HG02588 (cell line): ENCODE data around the gene GABRA5.
"Not testable (repeated sequence)": the region's sequence is repeated elsewhere in the genome, so short reads cannot be mapped to it uniquely, and the experiment has no call there.

Experiments used
- ATAC-seq: cut with Tn5 transposase; IDR thresholded peaks from one replicate; pipeline ENCODE4 v1.9.1; 2021; ENCODE audit warnings: mild to moderate bottlenecking, moderate library complexity; ENCODE audit not compliant: unreplicated experiment

The GABRA5 gene

DNA sequence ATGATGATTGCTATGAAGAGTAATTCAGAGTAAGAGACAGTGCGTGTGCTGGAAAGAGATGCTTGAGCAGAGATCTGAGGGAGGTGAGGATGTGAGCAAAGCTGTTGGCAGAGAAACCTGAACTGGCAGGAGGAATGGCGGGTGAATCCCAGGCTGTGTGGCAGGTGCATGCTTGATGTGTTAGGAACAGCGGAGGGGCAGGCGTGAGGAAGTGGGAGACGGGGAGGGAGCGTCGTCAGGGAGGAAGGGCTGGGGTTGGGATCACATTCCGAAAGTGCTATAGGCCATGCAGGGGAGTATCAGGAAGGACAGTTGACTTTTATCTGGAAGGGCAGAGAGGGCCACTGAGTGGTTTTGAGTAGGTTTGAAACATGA, 8.6 kb downstream of the GABRA5 start:
- ATAC-seq: no peak

DNA sequence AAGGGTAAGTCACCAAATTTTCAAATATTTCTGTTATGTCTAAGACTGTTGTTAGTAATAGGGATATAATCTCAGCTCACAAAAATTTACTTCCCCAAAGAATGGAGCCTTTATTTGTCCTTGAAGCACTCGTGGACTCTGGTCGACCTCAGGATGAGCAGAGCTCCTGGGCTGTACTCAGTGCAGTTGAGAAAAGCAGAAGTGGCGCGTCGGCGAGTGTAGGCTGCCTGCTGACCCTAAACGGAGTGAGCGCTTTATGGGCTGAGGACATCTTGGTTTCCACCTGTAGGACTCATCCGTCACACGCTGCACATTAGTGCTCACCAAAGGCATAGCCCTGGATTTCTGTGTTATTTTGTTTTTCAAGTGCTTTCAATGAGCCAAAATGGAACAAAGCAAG, 11.0 kb downstream of the GABRA5 start:
- no peak for ATAC-seq

DNA sequence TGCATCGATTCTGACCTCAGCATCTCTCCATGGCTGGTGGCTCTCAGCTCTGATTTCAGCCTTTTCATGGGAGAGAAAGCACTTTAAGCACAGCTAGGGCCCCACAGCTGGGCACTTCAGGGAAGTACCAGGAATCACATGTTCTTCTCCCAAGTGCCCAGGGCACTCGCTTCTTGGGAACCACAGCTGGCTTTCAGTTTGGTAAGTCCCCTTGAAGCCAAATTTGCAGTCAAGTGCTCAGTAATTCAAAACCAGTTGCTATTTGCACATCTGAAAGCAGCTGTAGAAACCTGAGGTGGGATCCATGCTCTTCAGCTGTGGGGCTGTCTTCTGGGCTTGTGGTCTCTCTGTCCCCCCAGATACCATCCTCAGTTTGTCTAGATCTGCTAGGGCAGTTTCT, 12.8 kb downstream of the GABRA5 start:
- ATAC-seq: no peak

DNA sequence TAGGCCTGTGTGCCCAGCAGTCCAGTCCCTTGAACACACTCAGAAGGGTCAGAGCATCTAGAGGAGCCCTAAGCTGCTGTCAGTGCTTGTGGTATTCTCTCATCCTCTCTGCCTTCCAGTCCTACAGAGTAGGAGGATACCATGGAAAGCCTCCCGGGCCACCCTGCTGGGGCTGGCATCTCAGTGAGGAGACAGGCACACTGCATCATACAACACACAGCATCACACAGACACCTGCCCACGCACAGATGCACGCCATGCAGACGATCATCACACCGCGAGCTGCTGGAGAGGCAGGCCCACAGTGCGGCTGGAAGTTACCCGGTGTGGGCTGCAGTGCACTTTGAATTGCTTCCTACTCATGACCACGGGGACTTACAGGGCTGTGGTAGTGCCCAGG, 15.2 kb downstream of the GABRA5 start:
- no peak for ATAC-seq

DNA sequence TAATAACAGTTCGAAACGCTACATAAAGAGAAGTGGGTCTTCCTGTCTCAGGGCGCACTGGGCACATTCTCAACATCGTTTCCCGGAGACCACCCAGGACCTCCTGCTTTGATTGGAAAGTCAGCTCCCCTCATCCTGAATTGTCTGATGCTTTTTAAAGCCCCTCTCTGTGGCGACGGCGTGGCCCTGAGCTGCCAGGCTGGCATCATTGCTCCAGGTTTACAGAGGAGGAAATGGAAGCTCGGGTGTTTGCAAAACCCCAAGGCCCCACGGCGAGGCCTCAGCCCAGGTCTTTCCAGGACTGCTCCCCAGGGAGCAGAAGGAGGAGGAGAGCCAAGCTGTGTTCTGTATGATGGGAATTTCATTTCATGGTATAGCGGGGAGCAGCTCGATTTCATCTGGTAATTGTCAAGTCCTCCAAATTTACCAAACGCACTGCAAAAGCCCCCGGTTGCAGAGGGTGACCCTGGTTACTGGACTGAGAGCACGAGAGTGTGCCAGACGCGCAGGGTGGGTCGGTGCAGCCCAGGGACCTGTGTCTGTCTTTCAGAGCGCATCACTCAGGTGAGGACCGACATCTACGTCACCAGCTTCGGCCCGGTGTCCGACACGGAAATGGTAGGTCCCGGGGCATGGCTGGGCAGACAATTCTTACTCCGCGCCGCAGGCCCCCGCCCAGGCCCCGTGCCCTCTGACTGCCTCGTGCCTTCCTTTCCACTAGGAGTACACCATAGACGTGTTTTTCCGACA, 15.9 kb downstream of the GABRA5 start:
- no peak for ATAC-seq

DNA sequence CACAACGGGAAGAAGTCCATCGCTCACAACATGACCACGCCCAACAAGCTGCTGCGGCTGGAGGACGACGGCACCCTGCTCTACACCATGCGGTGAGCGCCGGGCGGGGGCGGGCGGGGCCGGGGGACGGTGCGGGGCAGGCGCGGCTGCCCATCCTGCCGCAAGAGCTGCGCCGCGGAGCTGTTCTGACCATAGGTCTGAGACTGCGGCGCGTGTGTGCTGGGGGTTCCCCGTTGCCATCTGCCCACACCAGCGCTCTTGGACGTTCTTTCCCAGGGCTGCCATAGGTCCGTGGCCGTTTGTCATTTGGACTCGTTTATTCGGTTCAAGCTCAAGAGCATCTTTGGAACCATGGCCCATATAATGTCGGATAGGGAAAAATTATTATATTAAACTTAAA, 16.6 kb downstream of the GABRA5 start:
- ATAC-seq: no peak

DNA sequence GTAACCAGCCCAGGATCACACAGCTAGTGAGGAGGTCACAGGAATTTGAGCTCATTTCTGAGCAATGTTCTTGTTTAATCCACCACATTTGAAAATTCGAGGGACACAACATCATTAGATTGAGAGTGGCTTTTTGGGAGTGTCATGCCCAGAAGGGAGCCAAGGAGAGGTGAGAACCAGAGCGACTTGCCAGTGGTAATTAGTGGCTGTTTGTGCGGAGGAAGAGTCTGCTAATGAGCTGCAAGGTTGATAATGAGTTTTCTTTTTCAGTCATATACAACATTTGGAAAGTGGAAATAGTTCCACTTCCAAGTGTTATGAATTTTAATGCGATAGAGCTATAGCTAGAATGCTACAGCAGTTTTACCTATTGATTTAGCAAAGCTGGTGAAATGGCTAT, 19.7 kb downstream of the GABRA5 start:
- ATAC-seq: no peak

DNA sequence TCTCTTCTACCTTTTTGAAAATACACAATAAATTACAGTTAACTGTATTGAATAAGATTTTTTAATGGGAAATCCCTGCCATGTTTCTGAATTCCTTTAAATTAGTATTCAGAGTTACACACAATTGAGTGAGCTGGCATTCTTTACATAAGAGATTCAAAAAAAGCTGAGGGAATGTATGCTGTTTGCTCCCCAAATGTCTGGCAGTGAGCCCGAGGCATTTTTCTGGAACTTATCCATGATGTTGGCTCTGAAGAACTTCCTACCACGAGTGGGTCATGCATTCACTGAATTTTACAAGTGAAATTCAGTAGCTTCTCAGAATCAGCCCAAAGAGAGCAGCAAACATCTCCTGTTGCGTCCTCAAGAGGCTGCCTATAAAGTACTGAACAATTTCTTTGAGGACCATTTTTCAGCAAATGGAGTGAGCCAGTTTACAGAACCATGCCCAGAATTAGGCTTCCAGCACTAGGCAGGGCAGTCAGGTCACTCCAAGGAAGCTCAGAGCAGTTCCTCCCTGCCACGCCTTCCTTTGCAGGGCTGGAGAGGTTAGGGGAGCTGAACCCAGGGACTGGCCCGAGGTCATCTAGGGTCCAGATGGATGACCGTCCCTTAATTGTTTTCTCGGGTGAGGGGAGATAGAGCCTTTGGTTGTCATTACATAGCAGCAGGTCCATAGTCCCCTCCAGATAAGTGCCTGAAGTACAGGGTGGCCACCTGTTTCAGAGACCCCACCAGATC, 21.2 kb downstream of the GABRA5 start:
- no peak for ATAC-seq

DNA sequence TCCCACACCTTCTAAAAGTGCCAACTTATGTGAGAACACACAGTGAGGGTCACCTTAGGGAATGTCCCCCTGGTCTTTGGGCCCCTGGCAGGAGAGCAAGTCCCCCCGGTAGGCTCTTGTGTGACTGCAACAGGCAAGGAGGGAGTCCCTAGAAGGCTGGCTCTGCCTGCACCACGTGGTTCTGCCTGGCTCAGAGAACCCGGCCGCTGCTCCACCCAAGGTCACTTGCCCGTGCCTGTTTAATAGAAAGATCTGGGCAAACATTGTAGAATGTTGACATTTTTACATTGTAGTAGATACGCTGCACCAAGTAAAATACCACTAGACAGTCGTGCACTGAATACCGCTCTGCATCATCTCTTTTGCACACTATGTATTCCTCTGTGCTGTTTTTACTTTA, 21.9 kb downstream of the GABRA5 start:
- no peak for ATAC-seq

DNA sequence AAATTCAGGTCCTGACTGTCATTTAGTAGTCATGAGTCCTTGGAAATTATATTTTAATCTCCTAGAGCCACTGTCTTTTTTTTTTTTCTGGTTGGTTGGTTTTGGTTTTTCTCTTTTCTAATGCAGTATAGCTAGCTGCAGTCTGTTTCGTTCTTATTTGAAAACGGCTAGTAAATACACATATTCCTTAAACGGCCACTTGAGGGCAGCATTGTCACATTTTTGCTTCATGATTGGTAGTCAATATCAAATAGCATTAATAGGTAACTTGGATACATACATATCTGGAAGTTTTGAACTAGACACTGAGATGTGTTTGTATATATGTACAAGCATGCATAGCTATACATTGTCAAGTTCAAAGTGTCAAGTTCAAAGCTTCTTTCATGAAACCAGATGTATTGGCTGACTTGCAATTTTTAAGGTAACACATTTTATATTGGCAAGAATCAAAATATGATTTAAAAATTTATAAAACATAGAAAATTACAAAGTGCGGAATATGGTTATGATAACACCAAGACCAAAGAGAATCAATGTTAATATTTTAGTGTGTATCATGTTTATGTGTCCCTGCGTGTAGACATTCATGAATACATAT, 22.5 kb downstream of the GABRA5 start:
- no peak for ATAC-seq

DNA sequence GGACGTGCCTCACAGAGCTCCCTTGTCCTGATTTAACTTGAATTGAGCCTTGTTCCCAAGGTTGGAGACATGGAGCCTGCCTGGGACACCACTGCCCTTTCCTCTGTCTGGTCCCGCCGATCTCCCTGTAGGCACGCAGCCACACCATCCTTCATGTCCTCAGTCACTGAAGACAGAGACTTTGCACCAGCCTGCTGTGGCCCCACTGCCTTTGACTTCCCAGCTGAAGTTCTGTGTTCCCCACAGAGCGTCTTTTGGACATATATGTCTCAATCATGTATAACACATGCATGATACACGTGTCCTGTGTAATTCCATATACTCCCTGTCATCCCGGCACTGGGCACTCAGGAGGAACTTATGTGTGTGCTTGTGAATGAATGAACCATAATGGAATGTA, 23.6 kb downstream of the GABRA5 start:
- ATAC-seq: no peak

DNA sequence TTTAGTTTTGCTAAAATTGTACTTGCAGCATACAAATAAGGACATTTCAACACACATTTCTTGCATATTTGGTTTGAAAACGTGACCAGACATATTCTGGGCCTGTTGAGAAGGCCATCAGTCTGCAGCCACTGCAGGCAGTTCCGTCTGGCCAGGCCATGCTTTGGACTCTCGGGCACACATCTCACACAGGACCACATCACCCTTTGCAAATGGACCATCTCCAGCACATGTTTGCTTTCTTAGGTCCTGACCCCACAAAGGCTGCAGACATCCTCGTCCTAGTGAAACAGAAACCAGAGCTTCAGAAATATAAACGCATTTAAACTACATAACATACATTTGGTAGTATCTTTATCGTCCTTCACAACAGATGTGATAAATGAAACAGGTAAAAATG, 24.1 kb downstream of the GABRA5 start:
- ATAC-seq: no peak

DNA sequence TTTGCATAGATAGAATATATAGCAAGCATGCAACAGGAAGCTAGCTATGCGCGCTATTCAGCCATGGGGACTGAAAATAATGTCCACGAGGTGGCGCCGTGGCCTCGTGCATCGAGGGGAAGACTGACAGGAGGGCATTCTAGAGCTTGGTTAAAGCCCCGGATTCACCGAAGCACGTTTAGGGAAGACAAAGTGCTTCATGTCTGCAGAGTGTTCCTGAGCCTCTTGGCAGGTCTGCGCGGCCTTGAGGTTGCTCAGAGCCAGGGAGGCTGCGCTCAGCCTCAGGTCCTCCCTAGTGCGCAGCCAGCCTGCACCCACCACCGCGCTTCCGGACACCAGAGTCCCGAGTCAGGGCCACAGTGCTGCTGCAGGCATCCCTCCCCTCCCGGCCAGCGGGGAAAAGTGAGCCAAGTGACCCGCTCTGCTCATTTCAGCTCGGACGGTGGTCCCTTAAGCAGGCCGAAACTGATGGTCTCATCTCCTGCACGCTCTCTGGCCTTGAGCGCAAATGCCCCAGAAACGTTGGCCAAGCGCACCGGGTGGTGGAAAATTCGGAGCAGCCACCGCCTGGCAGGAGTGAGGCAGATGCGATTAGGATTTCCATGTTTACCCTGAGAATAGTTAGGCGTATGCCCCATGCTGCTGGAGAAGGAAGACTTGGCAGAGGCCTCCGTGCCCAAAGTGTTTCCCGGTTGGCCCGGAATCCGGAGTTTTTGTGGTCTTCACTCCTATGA, 24.8 kb downstream of the GABRA5 start:
- ATAC-seq: no peak

DNA sequence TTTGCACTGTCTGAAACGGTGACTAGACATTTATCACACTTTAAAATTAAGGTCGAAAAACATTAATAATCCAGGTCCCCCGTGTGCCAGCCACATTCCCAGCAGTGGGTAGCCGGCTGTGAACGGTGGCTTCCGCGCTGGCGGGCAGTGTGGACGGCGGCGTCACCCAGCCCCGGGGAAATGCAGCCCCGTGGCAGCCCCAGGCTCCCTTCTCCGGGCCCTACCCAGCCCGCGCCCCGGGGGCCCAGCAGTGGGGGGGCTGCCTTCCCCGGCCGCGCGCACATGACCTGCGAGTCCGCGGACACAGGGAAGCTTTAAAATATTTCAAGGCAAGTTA, 25.3 kb downstream of the GABRA5 start:
- ATAC-seq: no peak

DNA sequence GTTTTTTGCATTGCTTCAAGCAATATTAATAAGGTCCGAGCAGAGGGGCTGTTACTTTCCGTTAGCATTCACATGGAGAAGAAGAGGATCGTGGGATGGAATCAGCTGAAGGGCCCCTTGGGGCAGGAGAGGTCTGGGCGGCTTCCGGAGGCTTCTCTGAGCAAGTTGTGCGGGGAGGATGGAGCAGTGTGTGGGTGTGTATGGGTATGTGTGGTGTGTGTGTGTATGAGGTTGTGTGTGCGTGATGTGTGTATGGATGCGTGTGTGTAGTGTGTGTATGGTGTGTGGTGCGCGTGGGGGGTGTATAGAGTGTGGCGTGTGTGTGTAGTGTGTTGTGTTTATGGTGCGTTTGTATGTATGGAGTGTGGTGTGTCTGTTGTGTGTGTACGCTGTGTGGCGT, 25.8 kb downstream of the GABRA5 start:
- ATAC-seq: no peak

DNA sequence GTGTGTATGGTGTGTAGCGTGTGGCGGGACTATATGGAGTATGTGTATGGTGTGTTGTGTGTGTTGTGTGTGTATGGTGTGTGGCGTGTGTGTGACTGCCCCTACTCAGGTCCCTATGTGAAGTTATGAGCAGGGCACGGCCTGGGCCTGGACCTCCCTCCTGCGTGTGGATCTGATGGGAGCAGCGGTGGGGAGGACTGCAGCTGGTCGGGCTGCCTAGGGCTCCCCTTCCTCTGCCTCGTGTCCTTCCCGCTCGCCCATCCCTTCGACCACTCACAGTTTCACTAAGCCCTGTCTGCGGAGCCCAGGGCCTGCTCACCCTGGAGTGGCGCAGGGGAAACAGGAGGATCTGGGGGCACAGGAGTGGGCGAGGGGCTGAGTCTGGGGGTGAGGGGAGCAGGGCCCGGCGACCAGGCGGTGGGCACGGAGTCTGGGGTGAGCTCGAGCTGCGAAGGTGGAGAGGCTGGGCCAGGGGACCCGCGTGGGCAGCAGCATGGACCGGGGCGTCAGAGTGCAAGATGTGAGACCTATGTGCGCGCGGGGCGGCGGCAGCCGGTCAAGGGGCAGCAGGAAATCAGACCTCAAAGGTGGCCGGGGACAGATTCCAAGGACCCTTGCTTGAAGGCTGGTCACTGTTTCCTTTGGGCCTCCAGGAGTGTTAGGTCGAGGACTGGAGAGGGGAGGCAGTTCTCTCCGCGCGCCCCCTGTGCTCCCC, 26.6 kb downstream of the GABRA5 start:
- ATAC-seq: no peak

DNA sequence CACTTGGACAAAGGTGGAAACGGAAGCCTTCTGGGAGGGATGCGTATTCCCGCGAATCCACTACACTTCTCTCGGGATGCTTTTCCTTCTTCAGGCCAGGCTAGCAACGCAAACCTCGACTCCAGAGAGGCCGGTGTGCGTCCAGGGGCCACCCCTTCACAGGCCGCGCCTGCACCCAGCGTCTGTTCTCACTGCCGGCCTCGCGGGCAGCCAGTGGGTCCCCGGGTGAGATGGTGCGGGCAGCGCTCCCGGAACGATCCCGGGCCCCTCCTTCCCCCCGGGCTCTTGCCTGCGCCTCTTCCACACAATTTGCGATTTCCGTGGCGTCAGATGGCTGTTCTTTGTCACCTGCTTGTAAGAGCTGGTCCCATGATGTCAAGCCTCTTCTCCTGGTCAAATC, 27.3 kb downstream of the GABRA5 start:
- no peak for ATAC-seq

DNA sequence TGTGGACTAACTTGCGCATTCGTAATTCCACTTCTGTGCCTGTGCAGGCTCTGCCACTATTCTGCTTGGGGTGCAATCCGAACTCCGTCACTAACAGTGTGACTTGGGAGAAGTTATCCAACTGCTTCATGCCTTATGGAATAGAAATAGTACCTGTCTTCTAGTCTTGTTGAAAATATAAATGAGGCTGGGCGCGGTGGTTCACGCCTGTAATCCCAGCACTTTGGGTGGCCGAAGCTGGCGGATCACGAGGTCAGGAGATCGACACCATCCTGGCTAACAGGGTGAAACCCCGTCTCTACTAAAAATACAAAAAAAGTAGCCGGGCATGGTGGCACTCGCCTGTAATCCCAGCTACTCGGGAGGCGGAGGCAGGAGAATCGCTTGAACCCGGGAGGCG, 28.5 kb downstream of the GABRA5 start:
- ATAC-seq: not testable (repeated sequence)

DNA sequence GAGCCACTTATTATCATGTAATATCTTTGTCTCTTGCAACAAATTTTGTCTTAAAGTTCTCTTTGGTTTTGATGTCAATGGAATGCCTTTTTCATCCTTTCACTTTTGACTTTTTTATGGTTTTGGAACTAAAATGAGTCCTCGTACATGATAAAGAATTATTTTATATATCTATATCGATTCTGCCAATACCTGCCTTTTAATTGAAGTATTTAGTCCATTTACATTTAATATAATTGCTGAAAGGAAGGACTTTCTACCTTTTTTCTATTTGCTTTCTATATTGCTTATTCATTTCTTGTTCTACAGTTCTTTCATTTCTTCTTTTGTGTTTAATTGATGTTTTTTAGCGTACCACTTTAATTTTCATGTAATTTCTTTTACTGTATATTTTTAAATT, 32.8 kb downstream of the GABRA5 start:
- ATAC-seq: no peak

DNA sequence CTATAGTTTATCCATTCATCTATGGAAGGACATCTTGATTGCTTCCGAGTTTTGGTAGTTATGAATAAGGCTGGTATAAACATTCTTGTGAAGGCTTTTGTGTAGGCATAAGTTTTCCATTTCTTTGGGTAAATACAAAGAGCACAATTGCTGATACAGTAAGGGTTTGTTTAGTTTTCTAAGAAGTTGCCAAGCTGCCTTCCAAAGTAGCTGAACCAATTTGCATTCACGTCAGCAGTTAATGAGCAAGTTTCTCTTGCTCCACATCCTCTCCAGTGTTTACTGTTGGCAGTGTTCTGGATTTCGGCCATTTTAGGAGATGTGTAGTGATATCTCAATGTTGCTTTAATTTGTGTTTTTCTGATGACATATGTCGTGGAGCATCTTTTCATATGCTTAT, 34.2 kb downstream of the GABRA5 start:
- no peak for ATAC-seq

DNA sequence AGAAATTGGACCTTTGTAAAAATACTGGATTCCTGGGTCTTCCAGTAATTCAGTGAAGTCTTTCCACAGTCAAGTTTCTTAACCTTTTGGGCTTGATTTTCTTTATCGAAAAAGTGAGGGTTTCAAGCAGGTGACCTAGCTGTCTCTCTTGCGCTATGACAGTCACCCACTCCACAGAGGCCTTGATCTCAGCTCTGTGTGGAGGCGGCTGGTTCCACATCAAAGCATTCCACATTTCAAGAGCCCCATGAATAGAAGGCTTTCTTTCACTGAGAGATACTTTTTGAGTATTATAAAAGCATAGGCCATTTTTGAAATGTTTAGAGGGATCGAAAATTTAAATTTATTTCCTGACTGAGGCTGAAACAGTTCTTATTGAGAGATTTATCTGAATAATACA, 43.9 kb downstream of the GABRA5 start:
- ATAC-seq: no peak
